HepG2 (cell line): ENCODE results near the gene TMEM214. TPM values are rescaled to one million over a fixed set of nuclear protein-coding genes. Genes with fewer than 3 reads are reported as not detected.

Experiments
- ATAC-seq: fragments of 200-7000 bp; cut with Tn5 transposase; 3 replicates; pipeline ENCODE4 v1.9.1; 2020; ENCODE audit warnings: mild to moderate bottlenecking, moderate library complexity
- BruUV-seq: library from RNA; stranded (reverse); fragments of 400-500 nt; replicated peaks from 2 replicates; lab custom pipeline; 2021; lab: Mats Ljungman, UMichigan
- CTCF ChIA-PET: fragments of 300-600 bp; formaldehyde crosslinking; extraction: SDS; loops from one replicate; lab custom pipeline; 2021; ENCODE audit warnings: low total read pairs, inconsistent platforms, low intra/inter-chr PET ratio; lab: Yijun Ruan, JAX
- POLR2A ChIA-PET: fragments of 350-600 bp; sonication (Branson Sonifier 250); formaldehyde crosslinking; loops from one replicate; lab custom pipeline; 2020; ENCODE audit warnings: antibody characterized with exemption, inconsistent platforms; lab: Yijun Ruan, JAX
- DNase-seq: peaks from one replicate; pipeline ENCODE4 v3.0.0-alpha.2; 2015; ENCODE audit warnings: low spot score
- FAIRE-seq: peaks from 3 replicates; lab custom pipeline; 2011; peaks lifted over from hg19 to GRCh38; lab: Jason Lieb, UNC
- H2AFZ ChIP-seq: one replicate; pipeline ENCODE4 v1.6.1; 2011; ENCODE audit warnings: low read length, inconsistent platforms
- H3K27ac ChIP-seq: fragments of 300-600 bp; 3 replicates; pipeline ENCODE4 v1.8.0; 2011; ENCODE audit warnings: mixed run types, mild to moderate bottlenecking, mixed read lengths, low read length, inconsistent platforms; ENCODE audit not compliant: insufficient read depth; ENCODE audit errors: extremely low read length
- H3K27me3 ChIP-seq, 2 experiments: fragments of 200-600 bp in 1 of 2; 2 replicates in 1 of 2; 3 replicates in 1 of 2; pipeline versions ENCODE4 v1.6.0 to v1.8.0; 2011; ENCODE audit warnings: low read length in 2 of 2, mild to moderate bottlenecking in 2 of 2, moderate library complexity in 2 of 2, inconsistent platforms in 1 of 2; ENCODE audit not compliant: insufficient read depth in 2 of 2, control insufficient read depth in 1 of 2
- H3K36me3 ChIP-seq, 2 experiments: fragments of 200-600 bp in 1 of 2; replicated peaks in 1 of 2; 2 replicates in 1 of 2; 3 replicates in 1 of 2; pipeline versions ENCODE4 v1.5.1 to v1.8.0; 2011; ENCODE audit warnings: low read length in 2 of 2, inconsistent platforms in 1 of 2; ENCODE audit not compliant: insufficient read depth in 2 of 2, control insufficient read depth in 1 of 2
- H3K4me1 ChIP-seq: 2 replicates; pipeline ENCODE4 v1.5.1; 2012; ENCODE audit warnings: low read length, inconsistent platforms; ENCODE audit not compliant: insufficient read depth
- H3K4me2 ChIP-seq: 2 replicates; pipeline ENCODE4 v1.6.0; 2011; ENCODE audit warnings: low read depth, low read length, inconsistent platforms
- H3K4me3 ChIP-seq, 3 experiments: fragments of 200-600 bp in 1 of 3; sonication (generic), shearing (Covaris generic) in 1 of 3; replicated peaks in 1 of 3; 2 replicates each; pipeline ENCODE4 v1.5.1; 2011 to 2016; ENCODE audit warnings: low read length in 3 of 3, inconsistent platforms in 2 of 3, low read depth in 2 of 3, mild to moderate bottlenecking in 2 of 3, control low read depth in 1 of 3, mixed read lengths in 1 of 3; ENCODE audit not compliant: insufficient read depth in 1 of 3
- H3K79me2 ChIP-seq: one replicate; pipeline ENCODE4 v1.6.1; 2011; ENCODE audit warnings: low read length, inconsistent platforms; ENCODE audit not compliant: insufficient read depth
- H3K9ac ChIP-seq: 2 replicates; pipeline ENCODE4 v1.6.0; 2011; ENCODE audit warnings: mild to moderate bottlenecking, low read depth, low read length, inconsistent platforms; ENCODE audit not compliant: insufficient read depth
- H3K9me3 ChIP-seq: 2 replicates; pipeline ENCODE4 v1.5.1; 2012; ENCODE audit warnings: mild to moderate bottlenecking, low read length
- H4K20me1 ChIP-seq: 2 replicates; pipeline ENCODE4 v1.6.0; 2011; ENCODE audit warnings: inconsistent platforms, mild to moderate bottlenecking, low read length, moderate library complexity; ENCODE audit not compliant: insufficient read depth
- ARNT2 ChIP-seq: sonication (generic); formaldehyde crosslinking; IDR thresholded peaks from 2 replicates; pipeline ENCODE4 v1.8.0; 2022; ENCODE audit warnings: mild to moderate bottlenecking, low read depth, missing genetic modification reagents, moderate library complexity
- FLYWCH1 ChIP-seq: sonication (generic); formaldehyde crosslinking; IDR thresholded peaks from 2 replicates; pipeline ENCODE4 v1.8.1; 2023; ENCODE audit warnings: mild to moderate bottlenecking, missing genetic modification reagents
- NFYC ChIP-seq: IDR thresholded peaks from 2 replicates; pipeline ENCODE4 v1.6.1; 2016; ENCODE audit warnings: missing genetic modification reagents, missing compliant biosample characterization
- NR2F2 ChIP-seq: IDR thresholded peaks from 2 replicates; pipeline ENCODE4 v1.6.1; 2012; ENCODE audit warnings: low read depth, inconsistent platforms, borderline replicate concordance
- POLR2AphosphoS5 ChIP-seq: IDR thresholded peaks from 2 replicates; pipeline ENCODE4 v1.6.1; 2012; ENCODE audit warnings: low read depth, low read length
- REXO4 ChIP-seq: sonication (generic); formaldehyde crosslinking; IDR thresholded peaks from 2 replicates; pipeline ENCODE4 v1.8.0; 2022; ENCODE audit warnings: missing genetic modification reagents, mild to moderate bottlenecking, borderline replicate concordance
- TRIM24 ChIP-seq: sonication (generic); formaldehyde crosslinking; IDR thresholded peaks from 2 replicates; pipeline ENCODE4 v1.8.0; 2022; ENCODE audit warnings: mild to moderate bottlenecking, missing genetic modification reagents
- ZBTB2 ChIP-seq: sonication (generic); formaldehyde crosslinking; IDR thresholded peaks from 2 replicates; pipeline ENCODE4 v1.8.0; 2022; ENCODE audit warnings: low read depth, missing genetic modification reagents
- ZNF687 ChIP-seq: sonication (generic); formaldehyde crosslinking; IDR thresholded peaks from 2 replicates; pipeline ENCODE4 v1.5.1; 2020; ENCODE audit warnings: mild to moderate bottlenecking, missing genetic modification reagents, moderate library complexity
- ZUFSP ChIP-seq: sonication (generic); formaldehyde crosslinking; IDR thresholded peaks from 2 replicates; pipeline ENCODE4 v1.9.0; 2021; ENCODE audit warnings: missing genetic modification reagents, mild to moderate bottlenecking, borderline replicate concordance
- WGBS: methylation state at CpG from one replicate; pipeline ENCODE4 v1.1.6; 2017; ENCODE audit warnings: low lambda C conversion rate; 5-methylcytosine and 5-hydroxymethylcytosine counted together
- in situ Hi-C: cut with HindIII; loops from 2 replicates; pipeline ENCODE4 v1.10.0; 2017; ENCODE audit warnings: low pct_unique_long_range_greater_than_20kb; ENCODE audit not compliant: extremely low pct_ligation_motif_present
- intact Hi-C: fragments of 100-400 bp; cut with micrococcal nuclease; formaldehyde crosslinking; loops from one replicate; pipeline ENCODE4 v1.10.0; 2022; ENCODE audit not compliant: unreplicated experiment
- polyA plus RNA-seq, 8 experiments: library from polyadenylated mRNA; depleted of rRNA in 3 of 8; stranded (reverse) in 7 of 8; unstranded in 1 of 8; fragments of >200 nt; fragmentation: Illumina TruSeq in 4 of 8; extraction: Trizol in 4 of 8; gene quantifications; 2 replicates each; pipeline versions ENCODE4 v1.2.1 to v1.2.3, GENCODE V29; 2011 to 2016; ENCODE audit warnings: low read depth in 4 of 8, missing spikeins in 1 of 8, mixed read lengths in 1 of 8; ENCODE audit not compliant: insufficient read depth in 1 of 8
- total RNA-seq, 5 experiments: library from RNA; depleted of rRNA; stranded (reverse); fragments of >200 nt; fragmentation: Illumina TruSeq; extraction: Trizol; gene quantifications; 2 replicates each; pipeline ENCODE4 v1.2.3, GENCODE V29; 2016; ENCODE audit warnings: low read depth in 1 of 5

Gene TMEM214
- total and polyA plus RNA-seq, 2 of the 13 experiments (the other 11 are each of a cell fraction or from before 2014, with no cell fraction given): 58.3 to 132 TPM

GRCh38 chr2:27051902-27052645 is 19.3 kb downstream of the TMEM214 start:
- BruUV-seq: no TSS peak
- no peak overlapping the region for H2AFZ ChIP-seq
- peak overlapping the region; percentile 77 for H3K9ac ChIP-seq
- no peaks in the 10 kb centered on the region; a peak in 1 of 5 replicates for H3K27me3 ChIP-seq
- ATAC-seq (peak; percentile 11), DNase-seq (no peak), FAIRE-seq (peak; percentile 51)
- in situ Hi-C loops (no loop called here), intact Hi-C loops (loop anchor here (1.0 to 2.0 kb wide), 2 partner anchors 19 to 27 kb away; partner anchors contain the start of genes EMILIN1 and OST4)
- no peaks in the 10 kb centered on the region for H3K9me3 ChIP-seq
- H3K4me2 ChIP-seq: peak overlapping the region; percentile 81
- peak overlapping the region; percentile 86 to 97 (median 91) for H3K4me3 ChIP-seq
- H3K79me2 ChIP-seq: peaks cover 8% of the 10 kb centered on the region
- ChIA-PET POLR2A (interaction anchor here (0.9 to 6.4 kb wide), 17 partner anchors 10 to 318 kb away, joined by 3 to 100 read pairs (median 15); partner anchors contain the start of genes ATRAID, EIF2B4, EMILIN1 and GTF3C2), CTCF (no interaction called here)
- peaks cover 9 to 42% of the 10 kb centered on the region in 2 experiments for H3K36me3 ChIP-seq
- H4K20me1 ChIP-seq: peaks cover 3% of the 10 kb centered on the region; the same call in 1 of the 2 replicates
- H3K27ac ChIP-seq: peak overlapping the region; percentile 4
- H3K4me1 ChIP-seq: peaks cover 24% of the 10 kb centered on the region
- 9% methylated on average over 15 of the region's 24 CpGs for WGBS
- TF ChIP-seq REXO4 (0 out of 2 replicates have a peak, but pooled peaks have one; percentile 54), ARNT2 (no peak), ZNF687 (CRISPR knock-in tag) (peak; percentile 31; the same call in 1 of the 2 replicates), NR2F2 (no peak), NFYC (CRISPR knock-in tag) (no peak), ZBTB2 (CRISPR knock-in tag) (no peak), ZUFSP (CRISPR knock-in tag) (no peak), POLR2AphosphoS5 (no peak), FLYWCH1 (CRISPR knock-in tag) (no peak), TRIM24 (CRISPR knock-in tag) (no peak)
